ENCODE data around the gene CEP85L. TPM values are rescaled to one million over a fixed set of nuclear protein-coding genes. Genes with fewer than 3 reads are reported as not detected.

The CEP85L gene
- polyA plus RNA-seq, 1 donor, result 23.7 TPM

DNA sequence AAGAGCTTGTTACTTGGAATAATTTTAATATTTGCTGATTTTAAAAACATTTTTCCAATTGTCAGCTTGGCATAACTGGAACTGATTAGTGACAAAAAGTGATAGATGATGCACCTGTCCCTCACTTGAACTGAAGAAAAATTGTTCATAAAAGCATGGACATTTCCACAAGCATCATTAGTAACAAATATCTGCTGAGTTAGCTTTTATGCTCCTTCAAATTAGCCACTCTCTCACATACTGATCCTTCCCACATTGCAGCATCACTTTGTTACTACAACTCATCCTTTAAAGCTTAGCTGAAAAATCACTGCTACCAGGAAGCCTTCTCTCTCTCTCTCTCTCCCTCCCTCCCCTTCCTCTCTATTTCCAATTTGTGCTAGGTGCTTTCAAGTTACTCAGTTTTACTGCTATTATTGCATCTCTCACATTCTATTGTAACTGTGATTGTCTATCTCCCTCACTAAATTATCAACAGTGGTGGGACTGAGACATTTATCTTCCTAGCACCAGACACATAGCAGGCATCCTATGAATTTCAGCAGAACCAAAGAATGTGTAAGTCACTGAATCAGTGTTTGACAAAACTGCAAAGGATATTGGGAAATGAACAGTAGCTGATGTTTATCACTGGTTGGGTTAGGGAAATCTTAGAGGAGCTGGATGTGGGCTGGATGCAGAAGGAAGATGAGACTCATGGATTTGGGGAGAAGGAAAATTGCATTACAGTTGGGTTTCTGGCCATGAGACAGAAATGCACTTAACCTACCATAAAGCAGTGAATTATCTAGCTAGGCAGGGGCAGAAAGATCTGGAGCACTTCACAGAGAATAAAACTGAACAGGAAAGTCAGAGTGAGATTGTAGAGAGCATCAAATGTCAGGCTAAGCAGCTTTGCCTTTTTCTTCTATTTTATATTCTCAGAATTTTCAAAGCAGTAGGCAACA, 231.7 kb downstream of the CEP85L start:
- no peak for DNase-seq (ENCODE audit: low read depth)

Other genes with a start within 250 kb of the CEP85L start
- gene PLN, start 103.3 kb downstream of the CEP85L start, polyA plus RNA-seq (ENCODE audit: insufficient read length), result 5.4 TPM
- gene ASF1A, start 242.6 kb upstream of the CEP85L start, polyA plus RNA-seq (ENCODE audit: insufficient read length), result 16.4 TPM